WTC11 (cell line): ENCODE data around the gene BRD4.

Experiments
- ATF1 ChIP-seq: sonication (generic); formaldehyde crosslinking; IDR thresholded peaks from 2 replicates; pipeline ENCODE4 v1.8.1; 2023; ENCODE audit warnings: mild to moderate bottlenecking, moderate library complexity, missing genetic modification reagents
- ZNF138 ChIP-seq: sonication (generic); formaldehyde crosslinking; conservative IDR thresholded peaks from 2 replicates; pipeline ENCODE4 v1.8.1; 2022; ENCODE audit warnings: mild to moderate bottlenecking, moderate library complexity, missing genetic modification reagents
- TF ChIP-seq, protein P1 (sequence below): fragments of 200-600 bp; IDR thresholded peaks from 2 replicates; pipeline ENCODE4 v1.8.0; 2022; ENCODE audit warnings: antibody characterized with exemption
- TF ChIP-seq, protein P2 (sequence below): sonication (generic); formaldehyde crosslinking; IDR thresholded peaks from 2 replicates; pipeline ENCODE4 v1.8.1; 2023; ENCODE audit warnings: mild to moderate bottlenecking, moderate library complexity, missing genetic modification reagents
- TF ChIP-seq, protein P3 (sequence below): sonication (generic); formaldehyde crosslinking; IDR thresholded peaks from 2 replicates; pipeline ENCODE4 v1.8.1; 2022; ENCODE audit warnings: mild to moderate bottlenecking, missing genetic modification reagents, moderate library complexity, borderline replicate concordance
- TF ChIP-seq, protein P4 (sequence below): sonication (generic); formaldehyde crosslinking; IDR thresholded peaks from 2 replicates; pipeline ENCODE4 v1.8.0; 2022; ENCODE audit warnings: mild to moderate bottlenecking, missing genetic modification reagents
- TF ChIP-seq, protein P5 (sequence below): sonication (generic); formaldehyde crosslinking; IDR thresholded peaks from 2 replicates; pipeline ENCODE4 v1.8.1; 2023; ENCODE audit warnings: mild to moderate bottlenecking, missing genetic modification reagents
- TF ChIP-seq, protein P6 (sequence below): sonication (generic); formaldehyde crosslinking; IDR thresholded peaks from 2 replicates; pipeline ENCODE4 v1.8.1; 2023; ENCODE audit warnings: mild to moderate bottlenecking, missing genetic modification reagents, moderate library complexity

DNA sequence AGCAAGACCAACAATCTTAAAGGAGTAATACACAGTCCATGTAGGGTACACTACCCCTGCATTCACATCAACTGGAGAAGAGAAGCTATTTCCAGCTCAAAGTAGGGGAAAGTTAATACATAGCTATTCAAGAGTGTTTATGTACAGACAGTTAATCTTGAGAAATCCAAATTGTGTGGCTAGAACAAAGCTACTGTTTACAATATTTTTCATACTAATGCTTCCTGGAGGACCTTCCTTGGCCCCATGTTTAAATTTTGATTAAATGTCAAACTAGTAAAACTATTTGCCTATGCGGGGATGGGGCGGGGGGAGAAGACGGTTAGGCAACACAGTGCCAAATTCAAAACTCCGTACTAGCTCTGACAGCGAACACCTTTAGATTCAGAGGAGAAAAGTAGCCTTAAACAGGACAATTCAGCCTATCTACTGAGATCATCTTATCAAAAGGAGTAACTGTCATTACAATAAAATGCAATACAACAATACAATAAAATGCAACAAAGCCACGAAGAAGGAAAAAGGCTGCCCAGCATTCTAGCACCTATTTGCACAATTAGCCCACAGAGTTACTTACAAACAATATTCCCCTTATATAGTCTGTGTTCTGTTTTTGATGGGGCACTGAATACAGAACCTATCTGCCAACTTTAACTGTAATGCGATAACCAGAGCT is 29.1 kb downstream of the BRD4 start:
- TF ChIP-seq, protein P1, sequence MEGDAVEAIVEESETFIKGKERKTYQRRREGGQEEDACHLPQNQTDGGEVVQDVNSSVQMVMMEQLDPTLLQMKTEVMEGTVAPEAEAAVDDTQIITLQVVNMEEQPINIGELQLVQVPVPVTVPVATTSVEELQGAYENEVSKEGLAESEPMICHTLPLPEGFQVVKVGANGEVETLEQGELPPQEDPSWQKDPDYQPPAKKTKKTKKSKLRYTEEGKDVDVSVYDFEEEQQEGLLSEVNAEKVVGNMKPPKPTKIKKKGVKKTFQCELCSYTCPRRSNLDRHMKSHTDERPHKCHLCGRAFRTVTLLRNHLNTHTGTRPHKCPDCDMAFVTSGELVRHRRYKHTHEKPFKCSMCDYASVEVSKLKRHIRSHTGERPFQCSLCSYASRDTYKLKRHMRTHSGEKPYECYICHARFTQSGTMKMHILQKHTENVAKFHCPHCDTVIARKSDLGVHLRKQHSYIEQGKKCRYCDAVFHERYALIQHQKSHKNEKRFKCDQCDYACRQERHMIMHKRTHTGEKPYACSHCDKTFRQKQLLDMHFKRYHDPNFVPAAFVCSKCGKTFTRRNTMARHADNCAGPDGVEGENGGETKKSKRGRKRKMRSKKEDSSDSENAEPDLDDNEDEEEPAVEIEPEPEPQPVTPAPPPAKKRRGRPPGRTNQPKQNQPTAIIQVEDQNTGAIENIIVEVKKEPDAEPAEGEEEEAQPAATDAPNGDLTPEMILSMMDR, result no peak
- TF ChIP-seq, protein P2, sequence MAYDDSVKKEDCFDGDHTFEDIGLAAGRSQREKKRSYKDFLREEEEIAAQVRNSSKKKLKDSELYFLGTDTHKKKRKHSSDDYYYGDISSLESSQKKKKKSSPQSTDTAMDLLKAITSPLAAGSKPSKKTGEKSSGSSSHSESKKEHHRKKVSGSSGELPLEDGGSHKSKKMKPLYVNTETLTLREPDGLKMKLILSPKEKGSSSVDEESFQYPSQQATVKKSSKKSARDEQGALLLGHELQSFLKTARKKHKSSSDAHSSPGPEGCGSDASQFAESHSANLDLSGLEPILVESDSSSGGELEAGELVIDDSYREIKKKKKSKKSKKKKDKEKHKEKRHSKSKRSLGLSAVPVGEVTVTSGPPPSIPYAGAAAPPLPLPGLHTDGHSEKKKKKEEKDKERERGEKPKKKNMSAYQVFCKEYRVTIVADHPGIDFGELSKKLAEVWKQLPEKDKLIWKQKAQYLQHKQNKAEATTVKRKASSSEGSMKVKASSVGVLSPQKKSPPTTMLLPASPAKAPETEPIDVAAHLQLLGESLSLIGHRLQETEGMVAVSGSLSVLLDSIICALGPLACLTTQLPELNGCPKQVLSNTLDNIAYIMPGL (CRISPR knock-in tag), result no peak
- TF ChIP-seq, protein P3, sequence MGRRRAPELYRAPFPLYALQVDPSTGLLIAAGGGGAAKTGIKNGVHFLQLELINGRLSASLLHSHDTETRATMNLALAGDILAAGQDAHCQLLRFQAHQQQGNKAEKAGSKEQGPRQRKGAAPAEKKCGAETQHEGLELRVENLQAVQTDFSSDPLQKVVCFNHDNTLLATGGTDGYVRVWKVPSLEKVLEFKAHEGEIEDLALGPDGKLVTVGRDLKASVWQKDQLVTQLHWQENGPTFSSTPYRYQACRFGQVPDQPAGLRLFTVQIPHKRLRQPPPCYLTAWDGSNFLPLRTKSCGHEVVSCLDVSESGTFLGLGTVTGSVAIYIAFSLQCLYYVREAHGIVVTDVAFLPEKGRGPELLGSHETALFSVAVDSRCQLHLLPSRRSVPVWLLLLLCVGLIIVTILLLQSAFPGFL (CRISPR knock-in tag), result no peak
- TF ChIP-seq, protein P4, sequence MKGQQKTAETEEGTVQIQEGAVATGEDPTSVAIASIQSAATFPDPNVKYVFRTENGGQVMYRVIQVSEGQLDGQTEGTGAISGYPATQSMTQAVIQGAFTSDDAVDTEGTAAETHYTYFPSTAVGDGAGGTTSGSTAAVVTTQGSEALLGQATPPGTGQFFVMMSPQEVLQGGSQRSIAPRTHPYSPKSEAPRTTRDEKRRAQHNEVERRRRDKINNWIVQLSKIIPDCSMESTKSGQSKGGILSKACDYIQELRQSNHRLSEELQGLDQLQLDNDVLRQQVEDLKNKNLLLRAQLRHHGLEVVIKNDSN, result no peak
- TF ChIP-seq, protein P5, sequence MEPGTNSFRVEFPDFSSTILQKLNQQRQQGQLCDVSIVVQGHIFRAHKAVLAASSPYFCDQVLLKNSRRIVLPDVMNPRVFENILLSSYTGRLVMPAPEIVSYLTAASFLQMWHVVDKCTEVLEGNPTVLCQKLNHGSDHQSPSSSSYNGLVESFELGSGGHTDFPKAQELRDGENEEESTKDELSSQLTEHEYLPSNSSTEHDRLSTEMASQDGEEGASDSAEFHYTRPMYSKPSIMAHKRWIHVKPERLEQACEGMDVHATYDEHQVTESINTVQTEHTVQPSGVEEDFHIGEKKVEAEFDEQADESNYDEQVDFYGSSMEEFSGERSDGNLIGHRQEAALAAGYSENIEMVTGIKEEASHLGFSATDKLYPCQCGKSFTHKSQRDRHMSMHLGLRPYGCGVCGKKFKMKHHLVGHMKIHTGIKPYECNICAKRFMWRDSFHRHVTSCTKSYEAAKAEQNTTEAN (CRISPR knock-in tag), result no peak
- no peak for TF ChIP-seq ATF1 (CRISPR knock-in tag)
- TF ChIP-seq, protein P6, sequence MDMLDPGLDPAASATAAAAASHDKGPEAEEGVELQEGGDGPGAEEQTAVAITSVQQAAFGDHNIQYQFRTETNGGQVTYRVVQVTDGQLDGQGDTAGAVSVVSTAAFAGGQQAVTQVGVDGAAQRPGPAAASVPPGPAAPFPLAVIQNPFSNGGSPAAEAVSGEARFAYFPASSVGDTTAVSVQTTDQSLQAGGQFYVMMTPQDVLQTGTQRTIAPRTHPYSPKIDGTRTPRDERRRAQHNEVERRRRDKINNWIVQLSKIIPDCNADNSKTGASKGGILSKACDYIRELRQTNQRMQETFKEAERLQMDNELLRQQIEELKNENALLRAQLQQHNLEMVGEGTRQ (CRISPR knock-in tag), result no peak
- TF ChIP-seq ZNF138 (CRISPR knock-in tag), result no peak
